CD4-positive, alpha-beta T cell treated with Interleukin-15 for 1 hour (primary cell): ENCODE data around the gene LBX2.

ENCODE experiments used
- DNase-seq: peaks from one replicate; pipeline ENCODE4 v3.0.0-alpha.2; 2020

Gene LBX2

GRCh38 chr2:74525717-74526648 is 26.6 kb upstream of the LBX2 start, which contains the start of gene DQX1:
TSS of gene DQX1 (minus strand) at chr2:74526231. CDS start at chr2:74525729, 502 bp downstream.
- peak; percentile 69 for DNase-seq

- DNase-seq = no peak
These were observed 25.7 kb upstream of the LBX2 start for GRCh38 chr2:74524955-74525716.

- DNase-seq = no peak
These were observed 24.6 kb upstream of the LBX2 start for GRCh38 chr2:74524005-74524404.

- no peak for DNase-seq
These were observed 23.1 kb upstream of the LBX2 start for GRCh38 chr2:74522516-74522915.

- DNase-seq = no peak
These were observed 17.2 kb upstream of the LBX2 start for GRCh38 chr2:74516650-74517049.

- peak; percentile 79 for DNase-seq
These were observed 16.7 kb upstream of the LBX2 start for GRCh38 chr2:74515981-74516633.

GRCh38 chr2:74515271-74515980 is 16.0 kb upstream of the LBX2 start:
- no peak for DNase-seq

- no peak for DNase-seq
These were observed 15.2 kb upstream of the LBX2 start, which contains the start of gene TLX2 for GRCh38 chr2:74514368-74515270. TSS of gene TLX2 (plus strand) at chr2:74514450. CDS start at chr2:74514807, 357 bp downstream.

- no peak for DNase-seq
These were observed 14.4 kb upstream of the LBX2 start for GRCh38 chr2:74513605-74514367.

- DNase-seq = no peak
These were observed 13.6 kb upstream of the LBX2 start for GRCh38 chr2:74512744-74513604.

GRCh38 chr2:74511104-74511989 is 11.9 kb upstream of the LBX2 start:
- no peak for DNase-seq

GRCh38 chr2:74510272-74510671 is 10.9 kb upstream of the LBX2 start:
- no peak for DNase-seq

GRCh38 chr2:74507926-74508520 is 8.6 kb upstream of the LBX2 start:
- no peak for DNase-seq

GRCh38 chr2:74507145-74507925 is 7.9 kb upstream of the LBX2 start, which contains the start of gene PCGF1:
TSS of gene PCGF1 (minus strand) at chr2:74507695. CDS start at chr2:74507668, 27 bp downstream.
- DNase-seq = peak; percentile 98

- no peak for DNase-seq
These were observed 6.2 kb upstream of the LBX2 start for GRCh38 chr2:74505448-74506246.

GRCh38 chr2:74504591-74504990 is 5.2 kb upstream of the LBX2 start:
- no peak for DNase-seq
